GM18867 (cell line): ENCODE results near the gene PNLIP.

Experiments
- ATAC-seq: cut with Tn5 transposase; IDR thresholded peaks from one replicate; pipeline ENCODE4 v1.9.1; 2021; ENCODE audit warnings: mild to moderate bottlenecking, moderate library complexity; ENCODE audit not compliant: unreplicated experiment

Gene PNLIP

DNA sequence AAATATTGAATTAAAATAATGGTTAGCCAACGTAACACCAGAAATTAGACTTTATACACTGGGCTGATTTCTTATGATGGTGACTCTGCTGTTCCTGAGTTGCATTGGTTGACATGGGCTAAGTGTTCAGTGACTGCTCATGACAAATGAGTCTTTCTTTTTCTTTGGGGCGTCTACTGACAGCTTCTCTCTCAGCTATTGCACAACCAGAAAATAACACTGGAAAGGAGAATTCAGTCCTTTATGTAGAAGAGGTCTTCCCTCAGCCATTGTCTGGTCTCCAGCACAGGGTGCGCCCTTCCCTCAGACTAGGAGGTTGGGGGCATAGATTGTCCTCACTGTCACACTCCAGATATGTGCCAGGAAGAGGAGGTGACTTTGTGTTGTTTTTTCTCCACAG lies 21.6 kb downstream of the PNLIP start:
- ATAC-seq = no peak

DNA sequence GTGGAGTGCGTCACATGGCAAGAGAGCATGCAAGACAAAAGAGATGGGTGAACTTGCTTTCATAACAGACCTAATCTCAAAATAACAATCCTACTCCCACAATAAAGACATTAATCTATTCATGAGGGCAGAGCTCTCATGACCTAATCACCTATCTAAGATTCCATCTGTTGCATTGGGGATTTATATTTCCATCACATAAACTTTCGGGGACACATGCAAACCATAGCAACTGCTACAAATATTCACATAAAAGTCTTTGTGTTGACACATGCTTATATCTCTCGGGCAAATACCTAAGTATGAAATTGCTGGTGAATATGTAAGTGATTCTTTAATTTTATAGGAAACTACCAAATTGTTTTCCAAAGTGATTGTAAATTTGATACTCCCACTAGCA lies 29.1 kb downstream of the PNLIP start:
- no peak for ATAC-seq

DNA sequence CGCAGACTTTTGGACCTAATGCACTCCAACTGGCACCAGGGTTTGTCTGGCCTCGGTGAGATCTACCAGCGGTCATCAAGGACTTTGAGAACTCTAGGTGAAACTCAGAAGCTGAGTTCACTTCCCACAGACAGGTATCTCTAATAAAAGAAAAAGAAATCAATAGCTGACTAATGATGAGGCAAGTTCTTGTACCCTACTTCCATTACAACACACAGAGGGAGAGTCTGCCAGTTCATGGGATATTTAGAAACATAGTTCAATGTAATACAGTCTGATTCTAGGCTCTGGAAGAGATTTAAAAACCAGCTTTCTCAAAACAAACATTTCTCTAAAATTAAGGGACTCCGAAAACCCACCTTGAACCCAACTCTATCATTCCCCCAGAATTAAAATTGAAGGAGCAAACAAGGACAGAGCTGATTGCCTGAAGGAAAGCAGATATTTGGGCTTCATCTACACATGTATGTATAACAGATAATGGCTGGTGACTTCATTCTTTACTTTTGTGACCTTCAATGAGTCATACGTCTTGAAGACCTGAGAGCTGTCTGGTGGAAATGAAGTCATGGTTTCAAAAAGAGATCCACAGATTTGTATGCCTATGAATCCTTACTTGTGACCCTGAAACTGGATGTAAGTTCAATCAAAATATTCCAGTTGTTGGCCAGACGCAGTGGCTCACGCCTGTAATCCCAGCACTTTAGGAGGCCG lies 42.3 kb downstream of the PNLIP start:
- no peak for ATAC-seq

DNA sequence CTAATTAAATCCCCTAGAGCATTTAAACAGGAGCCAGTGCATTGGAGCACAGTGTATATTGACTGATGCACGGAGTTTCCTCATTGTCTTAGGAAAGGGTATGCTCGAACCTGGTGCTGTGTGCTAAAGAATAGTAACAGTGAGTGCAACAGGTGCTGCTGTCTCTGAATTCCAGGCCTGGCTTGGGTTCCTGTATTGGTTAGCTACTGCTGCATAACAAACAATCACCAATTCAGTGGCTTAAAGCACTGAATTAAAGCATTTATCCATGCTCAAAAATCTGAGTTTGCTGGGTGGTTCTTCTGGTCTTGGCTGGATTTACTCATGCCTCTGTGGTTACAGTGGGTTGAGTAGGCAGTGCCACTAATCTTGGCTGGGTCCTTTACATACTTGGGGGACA lies 43.3 kb downstream of the PNLIP start:
- no peak for ATAC-seq

DNA sequence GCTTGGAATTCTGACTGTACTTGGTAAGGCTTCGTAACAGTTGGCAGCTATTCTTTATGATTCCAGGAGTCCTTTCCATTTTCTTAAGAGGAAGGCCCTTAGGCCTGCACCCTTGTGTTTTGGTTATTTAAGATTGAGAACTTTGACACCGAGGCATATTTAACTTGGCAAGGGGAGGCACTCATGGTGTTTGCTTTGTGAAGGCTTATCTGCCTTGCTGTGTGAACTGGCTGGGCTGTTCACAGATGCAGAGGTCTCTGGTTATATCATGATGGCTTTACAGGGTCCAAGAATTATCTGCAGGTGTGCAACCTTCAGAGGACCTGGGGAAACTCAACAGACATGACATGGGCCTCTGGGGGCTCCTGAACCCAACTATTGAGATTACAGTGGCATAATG lies 44.2 kb downstream of the PNLIP start:
- no peak for ATAC-seq

DNA sequence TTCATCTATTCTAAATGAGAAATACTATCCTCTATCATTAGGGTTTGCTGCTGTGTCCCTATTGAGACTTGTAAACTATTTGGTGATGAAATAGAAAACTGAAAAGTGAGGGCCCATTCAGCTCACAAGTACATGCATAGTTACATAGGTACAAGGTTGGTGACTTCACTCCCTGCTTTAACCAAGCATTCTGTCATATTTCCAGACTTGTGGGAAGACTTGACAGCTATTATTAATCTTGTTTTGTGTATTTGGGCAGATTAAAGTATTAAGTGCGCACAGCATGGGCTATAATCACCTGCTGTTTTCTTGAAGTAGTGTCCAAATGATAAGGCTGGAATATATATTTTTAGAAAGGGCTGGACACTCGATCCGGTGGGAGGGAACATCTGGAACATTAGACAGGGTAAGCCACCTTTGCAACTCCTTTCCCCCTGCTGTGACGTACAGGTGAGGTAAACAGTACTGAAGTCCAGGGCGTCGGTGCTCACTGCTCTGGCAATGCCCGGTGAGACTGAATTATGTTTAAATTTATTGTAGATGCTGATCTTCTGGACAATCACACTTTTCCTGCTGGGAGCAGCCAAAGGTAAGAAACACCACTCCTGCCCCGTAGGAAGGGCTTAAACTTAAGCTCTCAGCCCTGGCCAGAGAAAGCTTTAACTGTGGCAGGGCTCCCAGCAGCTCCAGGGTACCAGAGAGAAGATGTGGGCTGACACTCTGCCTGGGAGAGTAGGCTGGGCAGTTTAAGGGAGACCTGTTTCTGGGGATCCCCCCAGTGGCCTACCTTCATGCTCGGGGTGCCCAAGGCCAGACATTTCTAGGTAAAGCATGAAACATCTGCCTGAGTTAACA lies 45.1 kb downstream of the PNLIP start, which contains the start of gene PNLIPRP1:
Gene PNLIPRP1, plus strand, starts transcription at position 370 of the 855 bp plus-strand sequence. Its CDS starts 171 bp downstream, at position 541.
- no peak for ATAC-seq

DNA sequence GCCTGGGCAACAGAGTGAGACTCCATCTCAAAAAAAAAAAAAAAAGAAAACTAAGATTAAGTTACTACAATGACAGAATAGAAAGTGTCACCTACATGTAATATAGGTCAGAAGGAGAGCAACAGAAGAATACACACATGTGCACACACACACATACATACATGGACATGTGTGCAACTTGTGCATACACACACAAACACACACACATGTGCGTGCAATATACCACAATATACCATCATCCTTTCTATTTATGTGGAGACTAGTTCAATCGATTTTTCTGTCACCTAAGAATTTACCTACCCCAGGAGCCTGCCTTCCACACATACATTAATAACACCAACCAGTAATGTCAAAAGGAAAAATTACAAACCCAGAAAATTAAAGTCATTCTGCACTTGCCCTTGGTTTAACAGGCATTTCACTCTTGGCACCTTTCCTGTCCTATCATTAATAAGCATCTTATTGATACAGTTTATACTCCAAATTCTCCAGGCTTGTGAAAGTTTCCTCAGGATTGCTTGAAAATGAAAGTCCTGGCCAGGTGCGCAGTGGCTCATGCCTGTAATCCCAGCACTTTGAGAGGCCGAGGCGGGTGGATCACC lies 47.5 kb downstream of the PNLIP start:
- ATAC-seq = no peak

DNA sequence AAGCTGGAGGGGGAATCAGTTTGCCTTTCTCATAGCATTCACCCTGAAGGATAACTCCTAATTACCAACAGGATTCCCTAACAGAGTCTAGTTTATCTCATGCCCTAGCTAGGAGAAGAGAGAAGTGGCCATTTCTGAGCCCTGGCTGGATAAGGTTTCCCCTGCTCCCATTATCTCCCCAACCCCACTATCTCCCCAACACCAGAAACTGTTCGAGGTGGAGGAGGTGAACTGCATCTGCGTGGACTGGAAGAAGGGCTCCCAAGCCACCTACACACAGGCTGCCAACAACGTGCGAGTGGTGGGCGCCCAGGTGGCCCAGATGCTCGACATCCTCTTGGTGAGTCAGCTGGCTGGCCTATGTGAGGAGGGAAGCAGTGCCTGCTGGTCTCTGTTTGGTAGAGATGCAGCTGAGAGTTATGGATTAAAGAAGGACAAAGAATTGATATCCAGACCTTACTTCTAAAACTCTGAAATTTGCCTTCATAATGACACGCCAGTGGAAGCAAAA lies 48.8 kb downstream of the PNLIP start:
- ATAC-seq = no peak

DNA sequence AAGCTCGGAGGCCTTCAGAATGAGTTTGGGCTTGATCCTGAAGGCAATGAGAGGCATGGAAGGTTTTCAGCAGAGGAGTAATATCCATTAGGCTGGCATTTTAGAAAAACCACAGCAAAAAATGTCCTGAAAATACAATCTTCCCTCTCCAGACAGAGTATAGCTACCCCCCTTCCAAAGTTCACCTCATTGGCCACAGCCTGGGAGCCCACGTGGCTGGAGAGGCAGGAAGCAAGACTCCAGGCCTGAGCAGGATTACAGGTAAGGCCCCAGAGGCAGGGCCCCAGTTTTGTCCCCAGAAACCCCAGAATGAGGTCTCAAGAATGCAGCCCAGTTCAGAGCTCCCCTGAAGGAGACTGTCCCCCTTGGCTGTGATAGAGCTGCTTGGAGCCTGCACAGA lies 50.3 kb downstream of the PNLIP start:
- ATAC-seq = no peak

DNA sequence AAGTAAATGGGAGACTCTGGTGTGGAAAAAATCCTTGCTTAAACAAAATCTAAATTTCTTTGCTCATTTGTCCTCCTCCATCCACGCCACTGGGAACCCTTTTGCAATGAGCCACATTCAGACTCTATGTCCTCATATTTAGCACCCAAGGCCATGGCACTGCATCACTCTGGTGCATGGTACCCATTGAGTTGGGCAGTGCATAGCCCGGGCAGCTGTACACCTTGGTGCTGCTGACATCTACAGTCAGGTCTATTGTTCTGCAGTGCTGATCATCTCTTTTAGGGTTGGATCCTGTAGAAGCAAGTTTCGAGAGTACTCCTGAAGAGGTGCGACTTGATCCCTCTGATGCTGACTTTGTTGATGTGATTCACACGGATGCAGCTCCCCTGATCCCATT lies 51.8 kb downstream of the PNLIP start:
- no peak for ATAC-seq

DNA sequence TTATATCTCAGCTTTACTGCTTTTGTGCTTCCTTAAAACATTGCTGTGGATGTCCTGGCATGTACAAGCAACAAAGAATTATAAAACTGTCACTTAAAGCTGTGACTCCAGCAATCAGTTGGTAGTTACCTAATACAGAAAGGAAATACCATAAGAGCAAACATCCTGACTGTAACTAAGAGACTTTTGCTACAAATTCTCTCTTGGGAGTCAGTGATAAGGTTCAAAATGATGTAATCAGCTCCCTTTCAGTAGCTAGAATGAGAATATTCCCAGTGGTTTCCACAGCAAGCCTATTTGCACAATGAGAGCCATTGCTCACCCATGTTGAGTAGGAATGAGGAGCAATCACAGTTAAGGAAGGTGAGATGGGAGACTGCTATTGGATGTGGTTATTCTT lies 52.6 kb downstream of the PNLIP start:
- ATAC-seq = no peak

DNA sequence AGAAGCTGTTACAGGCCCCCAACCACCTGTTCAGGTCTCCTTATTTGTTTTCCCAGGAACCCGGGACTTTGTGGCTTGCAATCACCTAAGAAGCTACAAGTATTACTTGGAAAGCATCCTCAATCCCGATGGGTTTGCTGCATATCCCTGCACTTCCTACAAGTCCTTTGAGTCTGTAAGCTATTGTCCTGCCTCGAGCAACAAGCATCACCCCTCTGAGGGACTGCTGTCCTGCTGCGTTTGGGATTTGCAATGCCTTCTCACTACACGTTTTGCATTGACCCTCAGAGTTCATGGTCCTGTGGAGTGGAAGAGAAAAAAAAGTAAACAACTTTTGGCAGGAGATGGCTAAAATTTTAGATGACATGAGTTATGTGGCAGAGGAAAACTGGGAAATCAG lies 54.3 kb downstream of the PNLIP start:
- ATAC-seq = no peak

DNA sequence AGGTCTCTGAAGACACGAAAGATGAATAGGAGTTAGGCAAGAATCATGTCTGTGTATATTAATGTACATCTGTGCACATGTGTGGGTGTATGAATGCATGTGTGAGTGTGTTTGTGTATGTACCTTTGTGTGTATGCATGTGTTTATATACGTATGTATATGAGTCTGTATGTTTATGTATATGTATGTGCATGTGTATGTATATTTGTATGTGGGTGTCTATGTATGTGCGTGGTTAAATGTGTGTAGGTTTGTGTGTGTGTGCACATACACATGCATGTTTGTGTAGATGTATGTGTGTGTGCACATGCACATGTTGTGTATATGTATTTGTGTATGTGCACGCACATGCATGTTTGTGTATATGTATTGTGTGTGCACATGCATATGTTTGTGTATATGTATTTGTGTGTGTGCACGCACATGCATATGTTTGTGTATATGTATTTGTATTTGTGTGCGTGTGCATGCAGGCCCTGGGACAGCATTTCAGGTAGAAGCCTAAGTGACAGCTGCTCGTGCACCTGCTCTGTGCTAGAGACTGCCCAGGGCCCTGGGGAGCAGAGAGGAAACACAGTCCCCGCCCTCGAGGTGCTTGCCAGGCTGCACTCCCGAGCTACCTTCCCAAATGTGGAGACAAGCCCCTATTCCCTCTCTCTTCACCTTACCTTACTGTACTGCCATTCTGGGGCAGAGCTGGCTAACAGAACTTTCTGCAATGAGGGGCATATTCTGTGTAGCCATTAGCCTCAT lies 57.1 kb downstream of the PNLIP start:
- ATAC-seq = no peak

DNA sequence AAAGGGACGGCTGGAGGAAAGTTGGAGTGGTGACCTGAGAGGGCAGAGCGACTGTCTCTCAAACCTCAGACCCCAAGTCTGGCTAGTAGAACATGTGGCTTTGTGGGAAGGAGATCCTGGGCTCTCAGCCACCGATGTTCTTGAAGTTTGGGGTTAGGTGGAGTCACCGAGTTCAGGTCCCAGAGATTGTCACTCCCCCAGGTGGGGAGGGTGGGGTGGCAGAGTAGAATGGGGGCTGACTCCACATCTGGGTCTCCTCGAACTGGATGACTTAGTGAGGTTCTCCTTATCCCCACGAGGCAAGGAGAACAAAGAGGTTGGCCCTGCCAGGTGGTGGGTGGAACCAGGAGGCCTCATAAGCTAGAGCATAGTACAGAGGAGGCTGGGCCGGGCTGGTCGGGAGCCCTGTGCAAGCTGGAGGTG lies 60.3 kb downstream of the PNLIP start:
- no peak for ATAC-seq

DNA sequence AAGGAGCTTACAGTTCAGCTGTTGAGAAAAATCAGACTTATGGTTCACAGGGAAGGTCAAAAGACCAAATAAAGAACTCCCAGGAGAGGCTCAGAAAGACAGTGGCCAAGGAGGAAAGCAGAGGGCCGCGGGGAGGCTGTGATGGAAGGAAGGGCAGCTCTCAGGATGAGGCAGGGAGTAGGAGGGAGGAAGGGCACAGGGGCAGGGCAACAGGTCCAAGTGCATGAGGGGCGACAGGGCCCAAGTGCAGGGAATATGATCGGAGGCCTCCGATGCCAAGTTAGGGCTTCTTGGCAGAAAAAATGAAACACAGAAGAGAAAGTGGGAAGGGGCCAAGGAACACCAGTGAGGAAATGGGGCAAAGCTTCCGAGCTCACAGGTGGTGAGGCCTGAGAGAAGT lies 61.6 kb downstream of the PNLIP start:
- no peak for ATAC-seq

DNA sequence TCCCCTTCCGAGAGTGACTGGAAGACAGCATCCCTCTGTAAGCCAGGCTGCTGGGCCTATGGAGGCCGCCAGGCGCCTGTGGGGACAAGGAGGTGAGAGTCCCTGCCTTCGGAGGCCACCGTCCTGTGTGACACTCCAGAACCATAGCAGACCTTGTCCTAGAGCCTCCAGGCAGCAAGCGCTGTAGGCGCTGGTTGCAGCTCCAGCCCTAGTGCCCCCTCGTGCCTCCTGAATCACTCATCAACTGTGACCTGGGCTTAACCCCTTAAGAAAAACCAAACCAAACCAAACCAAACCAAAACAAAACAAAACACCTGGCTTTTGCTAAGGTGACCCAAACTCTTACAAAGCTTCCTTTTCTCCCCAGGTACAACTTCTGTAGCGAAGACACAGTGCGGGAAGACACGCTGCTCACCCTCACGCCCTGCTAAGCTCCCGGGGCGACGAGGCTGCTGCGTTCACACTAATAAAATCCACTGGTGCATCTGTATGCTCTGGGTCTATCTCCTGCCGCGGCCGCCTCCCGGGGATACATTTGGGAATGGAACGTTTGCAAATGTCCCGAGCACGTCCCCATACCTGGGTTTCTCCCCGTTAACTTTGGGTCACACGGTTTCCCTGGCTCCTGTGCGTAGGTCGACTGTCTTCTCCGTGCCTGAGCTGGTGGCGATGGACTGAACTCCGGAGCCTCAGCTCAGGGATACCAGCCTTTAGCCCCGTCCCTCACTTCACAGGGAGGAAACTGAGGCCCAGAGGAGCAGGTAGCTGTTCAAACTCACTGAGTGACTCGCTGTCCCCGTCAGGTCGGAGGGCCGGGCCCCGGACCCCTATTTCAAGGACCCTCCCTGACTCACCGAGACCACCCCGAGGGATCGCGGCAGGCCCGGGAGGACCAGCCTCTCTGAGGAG lies 63.2 kb downstream of the PNLIP start:
- no peak for ATAC-seq

DNA sequence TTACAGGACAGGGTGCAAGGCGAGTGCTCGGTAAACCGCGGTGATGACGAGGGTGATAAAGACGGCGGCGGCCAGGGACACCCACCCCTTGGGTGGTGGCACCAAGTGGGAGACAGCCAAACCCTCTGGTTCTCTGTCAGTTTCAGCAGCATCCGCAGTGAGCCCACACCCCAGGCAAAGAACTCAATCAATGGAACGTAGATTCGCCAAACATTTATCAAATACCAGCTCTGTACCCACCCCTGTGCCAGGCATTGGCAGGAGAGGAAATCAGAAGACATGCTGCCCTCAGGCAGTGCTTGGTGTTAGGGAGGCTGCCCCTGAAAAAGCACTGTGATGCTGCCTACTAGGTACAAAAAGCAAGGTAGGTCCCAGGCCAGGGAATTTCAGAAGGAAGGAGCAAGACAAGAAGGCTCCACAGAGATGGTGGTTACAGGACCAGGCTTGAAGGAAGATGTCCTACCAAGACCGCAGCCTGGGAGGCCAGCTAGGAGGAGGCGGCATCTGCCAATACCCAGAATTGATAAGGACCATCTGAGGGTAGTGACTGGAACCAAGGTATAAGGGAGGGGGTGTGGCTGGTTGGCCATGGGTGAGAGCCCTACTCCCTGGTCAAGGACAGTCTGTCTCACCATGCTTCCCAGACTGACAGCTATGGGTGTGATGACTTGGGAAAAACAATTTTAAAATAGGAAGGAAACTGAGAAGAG lies 64.9 kb downstream of the PNLIP start:
- no peak for ATAC-seq

DNA sequence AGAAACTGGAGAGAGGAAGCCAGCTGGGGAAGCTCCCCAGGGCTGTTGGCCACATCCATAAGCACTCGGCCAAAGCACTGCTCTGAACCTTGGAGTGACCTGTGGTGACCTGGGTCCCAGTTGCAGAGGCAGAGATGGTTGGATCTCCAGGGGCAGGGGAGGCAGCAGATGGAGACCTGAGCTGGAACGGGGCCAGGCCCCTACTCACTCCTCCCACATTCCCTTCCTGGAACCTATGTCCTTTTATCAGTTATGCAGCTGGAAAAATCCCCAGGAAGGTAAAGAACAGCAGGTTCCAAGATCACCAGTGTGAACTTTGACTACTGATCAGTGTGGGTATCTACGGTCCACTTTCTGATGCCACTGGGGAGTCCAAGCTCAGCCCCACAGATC lies 65.4 kb downstream of the PNLIP start:
- no peak for ATAC-seq

DNA sequence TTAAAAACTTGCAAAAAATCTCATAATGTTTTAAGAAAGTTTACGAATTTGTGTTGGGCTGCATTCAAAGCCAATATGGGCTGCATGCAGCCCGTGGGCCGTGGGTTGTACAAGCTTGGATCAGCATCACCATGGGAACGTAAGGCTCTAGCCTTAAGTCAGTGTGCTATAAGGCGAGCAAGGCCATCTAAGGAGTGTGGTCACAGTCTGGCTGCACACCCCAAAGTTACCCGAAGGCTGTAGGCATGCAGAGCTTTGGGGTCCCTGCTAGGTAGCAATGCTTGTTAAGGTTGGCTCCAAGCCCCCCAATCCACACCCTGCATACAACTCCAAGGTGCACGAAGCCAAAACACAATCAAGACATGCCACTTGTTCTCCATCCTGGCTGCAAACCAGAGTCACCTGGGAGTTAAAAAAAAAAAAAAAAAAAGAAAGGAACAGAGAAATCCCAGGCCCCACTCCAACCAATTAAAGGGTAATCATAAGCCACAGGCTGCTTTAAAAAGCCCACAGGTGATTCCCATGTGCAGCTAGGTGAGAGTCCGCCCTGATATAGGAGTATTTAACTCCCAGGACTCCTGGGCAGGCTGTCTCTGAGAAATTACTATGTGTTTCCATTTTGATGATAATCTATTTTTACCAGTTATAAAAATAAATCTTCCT lies 66.5 kb downstream of the PNLIP start:
- no peak for ATAC-seq
